Measurements from ENCODE around the gene TCL1A.

DNA sequence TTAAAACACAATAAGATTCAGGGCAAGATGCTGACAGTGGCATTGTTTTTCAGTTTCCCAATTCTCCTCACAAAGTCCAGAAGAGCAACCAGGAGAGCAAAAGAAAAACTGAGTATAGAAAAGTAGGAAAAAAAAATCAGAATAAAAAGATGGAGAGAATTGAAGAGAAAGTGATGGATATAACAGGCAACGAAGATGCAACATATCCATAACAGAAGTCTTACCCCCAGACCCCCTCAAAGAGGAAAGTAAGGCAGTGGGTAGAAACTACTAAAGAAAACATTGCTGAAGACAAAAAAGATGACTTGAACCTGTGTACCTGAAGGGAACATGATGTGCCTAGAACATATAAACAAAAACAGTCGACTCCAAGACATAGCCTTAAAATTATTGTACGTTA is 10.6 kb downstream of the TCL1A start:
- TF ChIP-seq CTCF (IDR thresholded peaks at IDR 0.05; ENCODE audit: borderline replicate concordance, extremely low read depth, low read length, poor library complexity, severe bottlenecking) (no peak), EZH2 (IDR thresholded peaks at IDR 0.05; ENCODE audit: borderline replicate concordance, low read depth, low read length, severe bottlenecking) (no peak)
